Retinal pigment epithelial cell (primary cell): ENCODE measurements around the gene MRPL24.
"Not testable (repeated sequence)": the region's sequence is repeated elsewhere in the genome, so short reads cannot be mapped to it uniquely, and the experiment has no call there.

Source experiments
- DNase-seq: peaks from one replicate; pipeline ENCODE4 v3.0.0-alpha.2; 2010; ENCODE audit warnings: low read depth
- H3K4me3 ChIP-seq: 2 replicates; pipeline ENCODE4 v1.5.1; 2011; ENCODE audit warnings: mild to moderate bottlenecking, low read length, control low read depth, moderate library complexity
- TF ChIP-seq, protein P1 (sequence below): conservative IDR thresholded peaks from 2 replicates; pipeline ENCODE4 v1.5.1; 2011; ENCODE audit warnings: low read depth, low read length, control low read depth, inconsistent platforms

MRPL24 gene

GRCh38 chr1:156767879-156768604 lies 27.2 kb upstream of the MRPL24 start:
- H3K4me3 ChIP-seq: peak overlapping the region; percentile 78
- DNase-seq: no peak
- TF ChIP-seq, protein P1, sequence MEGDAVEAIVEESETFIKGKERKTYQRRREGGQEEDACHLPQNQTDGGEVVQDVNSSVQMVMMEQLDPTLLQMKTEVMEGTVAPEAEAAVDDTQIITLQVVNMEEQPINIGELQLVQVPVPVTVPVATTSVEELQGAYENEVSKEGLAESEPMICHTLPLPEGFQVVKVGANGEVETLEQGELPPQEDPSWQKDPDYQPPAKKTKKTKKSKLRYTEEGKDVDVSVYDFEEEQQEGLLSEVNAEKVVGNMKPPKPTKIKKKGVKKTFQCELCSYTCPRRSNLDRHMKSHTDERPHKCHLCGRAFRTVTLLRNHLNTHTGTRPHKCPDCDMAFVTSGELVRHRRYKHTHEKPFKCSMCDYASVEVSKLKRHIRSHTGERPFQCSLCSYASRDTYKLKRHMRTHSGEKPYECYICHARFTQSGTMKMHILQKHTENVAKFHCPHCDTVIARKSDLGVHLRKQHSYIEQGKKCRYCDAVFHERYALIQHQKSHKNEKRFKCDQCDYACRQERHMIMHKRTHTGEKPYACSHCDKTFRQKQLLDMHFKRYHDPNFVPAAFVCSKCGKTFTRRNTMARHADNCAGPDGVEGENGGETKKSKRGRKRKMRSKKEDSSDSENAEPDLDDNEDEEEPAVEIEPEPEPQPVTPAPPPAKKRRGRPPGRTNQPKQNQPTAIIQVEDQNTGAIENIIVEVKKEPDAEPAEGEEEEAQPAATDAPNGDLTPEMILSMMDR: no peak

DNA sequence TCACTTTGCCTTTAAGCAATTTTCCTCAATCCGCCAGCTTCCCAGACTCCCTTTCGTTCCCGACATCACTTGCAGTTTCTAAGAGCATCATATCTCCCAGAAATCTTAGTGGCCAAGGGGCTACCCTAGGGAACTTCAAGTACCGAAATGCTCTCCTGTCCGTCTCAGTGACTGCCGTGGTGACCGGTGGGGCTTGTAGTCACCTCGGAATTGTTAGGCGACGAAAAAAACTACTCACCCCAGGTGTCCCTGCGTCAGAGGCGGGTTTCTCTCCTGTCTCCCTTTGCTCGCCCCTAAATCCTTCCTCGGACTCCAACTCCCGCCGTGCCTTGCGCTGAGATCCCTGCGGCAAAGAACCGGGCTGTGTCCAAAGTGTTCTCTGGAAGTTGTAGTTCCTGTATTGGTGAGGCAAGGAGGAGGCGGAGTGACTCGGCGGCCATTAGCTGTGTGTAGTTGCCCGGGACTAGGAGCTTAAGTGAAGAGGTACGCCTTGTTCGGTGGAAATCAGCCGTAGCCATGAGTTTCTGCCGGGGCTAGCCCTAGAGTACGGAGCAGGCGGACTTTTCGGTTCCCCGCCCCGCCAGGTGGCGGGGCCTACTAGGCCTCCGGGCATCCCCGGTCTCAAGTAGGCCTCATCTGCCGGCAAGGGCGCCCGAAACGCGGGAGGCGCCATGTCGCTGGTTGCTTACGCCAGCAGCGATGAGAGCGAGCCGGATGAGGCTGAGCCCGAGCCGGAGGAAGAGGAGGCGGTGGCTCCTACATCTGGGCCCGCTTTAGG lies 26.4 kb upstream of the MRPL24 start, which contains the start of gene PRCC:
Gene PRCC (plus strand): TSS at position 435 of the 778 bp plus-strand sequence. CDS start 237 bp downstream, at position 672.
- DNase-seq: peak; percentile 100
- H3K4me3 ChIP-seq: peak within 1 kb of the TSS; percentile 78
- TF ChIP-seq, protein P1: no peak

- DNase-seq: no peak
- H3K4me3 ChIP-seq: peak overlapping the region; percentile 78
- TF ChIP-seq, protein P1: no peak
These were observed 25.6 kb upstream of the MRPL24 start for GRCh38 chr1:156766298-156767100.

GRCh38 chr1:156765666-156766065 lies 24.8 kb upstream of the MRPL24 start:
- DNase-seq: no peak
- no peak overlapping the region for H3K4me3 ChIP-seq

DNA sequence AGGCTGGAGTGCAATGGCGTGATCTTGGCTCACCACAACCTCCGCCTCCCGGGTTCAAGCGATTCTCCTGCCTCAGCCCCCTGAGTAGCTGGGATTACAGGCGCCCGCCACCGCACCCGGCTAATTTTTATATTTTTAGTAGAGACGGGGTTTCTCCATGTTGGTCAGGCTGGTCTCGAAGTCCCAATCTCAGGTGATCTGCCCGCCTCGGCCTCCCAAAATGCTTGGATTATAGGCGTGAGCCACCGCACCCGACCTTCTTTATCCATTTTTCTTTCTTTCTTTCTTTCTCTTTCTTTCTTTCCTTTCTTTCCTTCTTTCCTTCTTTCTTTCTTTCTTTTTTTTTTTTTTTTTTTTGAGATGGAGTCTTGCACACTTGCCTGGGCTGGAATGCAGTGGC lies 24.2 kb upstream of the MRPL24 start:
- not testable (repeated sequence) for H3K4me3 ChIP-seq, DNase-seq

More at GRCh38 chr1:156765666-156766065, 24.8 kb upstream of the MRPL24 start:
- TF ChIP-seq, protein P1: no peak

DNA sequence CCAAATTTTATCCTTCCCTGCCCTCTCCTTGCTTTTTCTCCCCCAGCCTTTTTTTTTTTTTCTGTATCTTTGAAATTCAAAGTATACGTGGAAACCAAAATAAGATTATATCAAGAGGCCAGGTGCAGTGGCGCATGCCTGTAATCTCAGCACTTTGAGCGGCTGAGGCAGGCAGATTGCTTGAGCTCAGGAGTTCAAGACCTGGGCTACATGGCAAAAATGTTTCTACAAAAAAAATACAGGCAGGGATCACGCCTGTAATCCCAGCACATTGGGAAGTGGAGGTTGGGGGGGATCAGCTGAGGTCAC lies 19.9 kb upstream of the MRPL24 start:
- DNase-seq: no peak
- TF ChIP-seq, protein P1: no peak
- no peak overlapping the region for H3K4me3 ChIP-seq

- H3K4me3 ChIP-seq: no peak overlapping the region
- TF ChIP-seq, protein P1: no peak
- DNase-seq: no peak
These were observed 19.4 kb upstream of the MRPL24 start for GRCh38 chr1:156760092-156760795.

DNA sequence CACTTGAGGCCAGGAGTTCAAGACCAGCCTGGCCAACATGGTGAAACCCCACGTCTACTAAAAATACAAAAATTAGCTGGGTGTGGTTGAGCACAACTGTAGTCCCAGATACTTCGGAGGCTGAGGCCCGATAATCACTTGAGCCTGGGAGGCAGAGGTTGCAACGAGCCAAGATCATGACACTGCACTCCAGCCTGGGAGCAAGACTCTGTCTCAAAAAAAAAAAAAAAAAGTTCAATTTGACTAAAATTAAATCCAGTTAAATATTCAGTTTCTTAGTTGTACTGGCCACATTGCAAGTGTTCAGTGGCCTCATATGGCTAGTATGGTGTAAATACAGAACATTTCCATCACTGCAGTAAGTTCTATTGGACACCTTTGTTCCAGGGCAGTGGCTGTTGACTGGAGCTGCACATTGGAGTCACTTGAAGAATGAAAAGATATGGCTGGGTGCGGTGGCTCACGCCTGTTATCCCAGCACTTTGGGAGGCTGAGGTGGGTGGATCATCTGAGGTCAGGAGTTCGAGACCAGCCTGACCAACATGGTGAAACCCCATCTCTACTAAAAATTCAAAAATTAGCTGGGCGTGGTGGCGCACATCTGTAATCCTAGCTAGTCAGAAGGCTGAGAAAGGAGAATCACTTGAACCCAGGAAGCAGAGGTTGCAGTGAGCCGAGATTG lies 16.8 kb upstream of the MRPL24 start:
- H3K4me3 ChIP-seq, DNase-seq: not testable (repeated sequence)
